Subcutaneous adipose tissue (tissue), 4 donors: ENCODE measurements around the gene TTC3. TPM values are rescaled to one million over a fixed set of nuclear protein-coding genes. Genes with fewer than 3 reads are reported as not detected.

Source experiments
- total RNA-seq, 4 donors: library from RNA; depleted of rRNA; stranded (reverse); fragments of >200 nt; gene quantifications; one replicate each; pipeline ENCODE4 v1.1.0, GENCODE V29; 2016
- TF ChIP-seq, protein P1 (sequence below): fragments of 450-650 bp; IDR thresholded peaks from one replicate; pipeline ENCODE4 v1.5.1; 2016; ENCODE audit warnings: low read depth, mild to moderate bottlenecking, control low read depth, antibody characterized with exemption, moderate library complexity

TTC3 gene
- total RNA-seq, 4 donors from 2014 or later = 179 to 309 (median 223) TPM

DNA sequence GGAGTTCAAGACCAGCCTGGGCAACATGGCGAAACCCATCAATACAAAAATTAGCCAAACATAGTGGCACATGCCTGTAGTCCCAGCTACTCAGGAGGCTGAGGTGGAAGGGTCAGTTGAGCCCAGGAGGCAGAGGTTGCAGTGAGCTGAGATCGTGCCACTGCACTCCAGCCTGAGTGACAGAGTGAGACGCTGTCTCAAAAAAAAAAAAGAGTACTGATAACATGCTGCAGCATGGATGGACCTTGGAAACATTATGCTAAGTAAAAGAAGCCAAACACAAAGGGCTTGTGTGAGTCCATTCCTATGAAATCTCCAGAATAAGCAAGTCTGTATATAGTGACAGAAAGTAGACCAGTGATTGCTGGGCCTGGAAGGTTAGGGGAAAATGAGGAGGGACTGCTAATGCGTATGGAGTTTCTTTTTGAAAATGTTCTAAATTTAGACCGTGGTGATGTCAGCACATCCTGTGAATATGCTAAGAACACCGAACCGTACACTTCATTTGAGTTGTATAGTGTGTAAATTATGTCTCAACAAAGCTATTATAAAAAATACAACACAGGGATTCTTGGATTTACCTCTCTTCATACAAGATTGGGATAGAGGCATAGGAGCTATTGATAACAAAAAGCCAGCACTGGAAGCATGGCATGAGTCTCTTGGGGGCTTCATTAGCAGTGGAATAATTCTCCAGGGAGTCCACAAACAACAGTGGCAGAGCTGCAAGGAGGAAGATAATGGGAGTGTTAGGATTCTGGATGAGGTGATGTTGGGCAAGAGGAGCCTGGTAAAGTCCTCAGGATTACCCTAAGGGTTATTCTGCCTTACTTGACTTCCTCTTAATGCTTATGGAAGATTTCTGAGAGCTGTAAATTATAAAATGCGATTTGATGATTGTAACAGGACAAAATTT is 73.5 kb downstream of the TTC3 start:
- TF ChIP-seq, protein P1, sequence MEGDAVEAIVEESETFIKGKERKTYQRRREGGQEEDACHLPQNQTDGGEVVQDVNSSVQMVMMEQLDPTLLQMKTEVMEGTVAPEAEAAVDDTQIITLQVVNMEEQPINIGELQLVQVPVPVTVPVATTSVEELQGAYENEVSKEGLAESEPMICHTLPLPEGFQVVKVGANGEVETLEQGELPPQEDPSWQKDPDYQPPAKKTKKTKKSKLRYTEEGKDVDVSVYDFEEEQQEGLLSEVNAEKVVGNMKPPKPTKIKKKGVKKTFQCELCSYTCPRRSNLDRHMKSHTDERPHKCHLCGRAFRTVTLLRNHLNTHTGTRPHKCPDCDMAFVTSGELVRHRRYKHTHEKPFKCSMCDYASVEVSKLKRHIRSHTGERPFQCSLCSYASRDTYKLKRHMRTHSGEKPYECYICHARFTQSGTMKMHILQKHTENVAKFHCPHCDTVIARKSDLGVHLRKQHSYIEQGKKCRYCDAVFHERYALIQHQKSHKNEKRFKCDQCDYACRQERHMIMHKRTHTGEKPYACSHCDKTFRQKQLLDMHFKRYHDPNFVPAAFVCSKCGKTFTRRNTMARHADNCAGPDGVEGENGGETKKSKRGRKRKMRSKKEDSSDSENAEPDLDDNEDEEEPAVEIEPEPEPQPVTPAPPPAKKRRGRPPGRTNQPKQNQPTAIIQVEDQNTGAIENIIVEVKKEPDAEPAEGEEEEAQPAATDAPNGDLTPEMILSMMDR = no peak

DNA sequence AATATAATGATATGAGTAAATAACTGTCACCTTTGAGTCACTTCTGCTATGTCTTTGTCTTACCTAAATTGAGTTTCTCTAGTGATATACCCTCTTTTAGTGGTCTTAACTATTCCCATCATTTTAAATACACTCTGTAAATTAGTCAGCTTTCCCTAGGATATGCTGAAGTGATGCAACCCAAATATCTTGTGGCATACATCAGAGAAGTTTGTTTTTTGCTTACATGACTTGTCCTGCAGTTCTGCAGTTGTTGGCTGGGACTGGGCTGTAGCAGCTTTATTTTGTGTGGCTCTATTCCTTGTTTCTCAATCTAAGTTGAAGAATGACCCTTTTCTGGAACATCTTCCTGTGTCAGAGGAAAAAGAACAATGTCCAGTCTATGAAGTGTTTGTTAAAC is 76.4 kb downstream of the TTC3 start:
- TF ChIP-seq, protein P1 = no peak

DNA sequence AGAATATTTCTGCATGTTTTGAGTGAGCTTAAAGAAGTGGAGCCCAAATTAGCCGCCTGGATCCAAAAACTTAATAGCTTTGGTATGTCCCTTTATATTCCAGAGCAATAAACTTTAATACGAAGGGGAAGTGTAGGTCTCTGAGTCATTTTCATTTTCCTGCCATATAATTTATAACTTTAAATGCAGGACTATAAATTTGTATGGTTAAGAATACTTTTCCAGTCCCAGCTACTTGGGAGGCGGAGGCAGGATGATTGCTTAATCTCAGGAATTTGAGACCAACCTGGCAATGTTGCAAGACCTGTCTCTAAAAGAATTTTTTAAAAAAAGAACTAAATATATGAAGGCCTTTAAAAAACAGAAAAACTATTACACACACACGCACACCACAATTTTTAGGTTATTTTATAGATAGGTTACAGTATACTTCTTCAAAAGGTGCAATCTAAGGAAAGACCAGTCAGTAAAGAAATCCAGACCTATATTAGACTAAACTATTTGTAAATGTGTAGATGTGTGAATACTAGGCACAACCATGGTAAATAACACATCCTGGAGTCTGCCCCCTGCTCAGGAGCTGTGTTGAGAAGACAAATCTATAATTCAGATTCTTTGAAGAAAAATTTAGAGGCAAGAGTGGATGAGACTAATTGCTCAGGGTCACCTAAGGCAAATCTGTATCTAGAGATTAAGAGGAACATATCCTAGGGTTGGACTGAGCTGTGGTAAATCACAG is 80.3 kb downstream of the TTC3 start:
- TF ChIP-seq, protein P1 = no peak

DNA sequence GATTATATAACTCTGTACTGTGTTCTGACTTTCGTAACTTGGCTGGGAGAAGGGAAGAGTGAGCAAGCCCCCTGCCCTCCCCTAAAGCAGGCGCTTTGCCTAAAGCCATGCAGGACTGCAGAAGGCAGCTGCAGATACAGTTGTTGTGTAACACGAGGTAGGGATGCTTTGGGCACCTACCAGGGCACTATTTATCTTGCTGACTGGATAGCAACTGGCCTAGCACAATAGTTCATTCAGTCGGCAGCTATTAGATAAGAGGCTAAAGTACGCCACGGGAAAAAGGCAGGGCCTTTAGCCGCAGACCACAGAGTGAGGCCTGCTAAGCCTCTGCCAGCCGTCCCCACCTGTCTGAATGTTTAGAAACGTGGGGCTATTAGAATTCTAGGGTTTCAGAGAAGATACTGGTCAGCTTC is 80.9 kb downstream of the TTC3 start:
- TF ChIP-seq, protein P1 = no peak

DNA sequence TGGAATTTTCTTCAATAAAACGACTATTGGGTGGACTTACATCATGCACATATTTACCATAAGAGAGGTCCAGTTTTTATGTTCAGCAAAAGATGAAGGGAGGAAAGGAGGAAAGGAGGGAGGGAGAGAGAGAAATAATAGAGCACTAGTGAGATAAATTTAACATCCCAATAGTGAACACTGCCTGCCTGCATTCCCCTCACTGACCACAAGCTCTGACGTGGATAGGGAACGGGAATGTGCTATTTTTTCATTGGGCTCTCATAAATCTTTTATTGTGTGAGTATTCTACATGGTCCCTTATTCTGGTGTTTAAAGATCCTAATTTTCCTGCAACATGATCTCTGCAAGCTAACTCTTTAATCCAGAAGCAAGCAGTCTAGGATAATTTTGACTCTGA is 82.1 kb downstream of the TTC3 start:
- TF ChIP-seq, protein P1 = no peak

DNA sequence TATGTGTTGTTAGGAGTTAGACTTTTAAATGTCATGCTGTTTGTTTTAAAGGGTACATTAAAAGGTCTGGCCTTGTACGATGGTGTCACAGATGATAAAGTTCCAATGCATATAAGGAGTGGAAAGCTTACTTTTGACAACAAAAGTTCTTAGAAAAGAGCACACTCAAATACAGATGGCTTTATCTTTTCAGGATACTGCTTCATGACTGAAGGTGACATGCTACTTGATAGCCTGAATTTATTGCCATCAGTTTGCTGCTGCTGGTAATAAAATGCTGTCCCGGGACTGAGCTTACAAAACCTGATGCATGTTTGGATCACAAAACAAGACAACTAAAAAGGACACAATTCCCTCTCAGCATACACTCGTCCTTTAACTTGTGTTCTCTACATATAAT is 84.9 kb downstream of the TTC3 start:
- TF ChIP-seq, protein P1 = no peak

DNA sequence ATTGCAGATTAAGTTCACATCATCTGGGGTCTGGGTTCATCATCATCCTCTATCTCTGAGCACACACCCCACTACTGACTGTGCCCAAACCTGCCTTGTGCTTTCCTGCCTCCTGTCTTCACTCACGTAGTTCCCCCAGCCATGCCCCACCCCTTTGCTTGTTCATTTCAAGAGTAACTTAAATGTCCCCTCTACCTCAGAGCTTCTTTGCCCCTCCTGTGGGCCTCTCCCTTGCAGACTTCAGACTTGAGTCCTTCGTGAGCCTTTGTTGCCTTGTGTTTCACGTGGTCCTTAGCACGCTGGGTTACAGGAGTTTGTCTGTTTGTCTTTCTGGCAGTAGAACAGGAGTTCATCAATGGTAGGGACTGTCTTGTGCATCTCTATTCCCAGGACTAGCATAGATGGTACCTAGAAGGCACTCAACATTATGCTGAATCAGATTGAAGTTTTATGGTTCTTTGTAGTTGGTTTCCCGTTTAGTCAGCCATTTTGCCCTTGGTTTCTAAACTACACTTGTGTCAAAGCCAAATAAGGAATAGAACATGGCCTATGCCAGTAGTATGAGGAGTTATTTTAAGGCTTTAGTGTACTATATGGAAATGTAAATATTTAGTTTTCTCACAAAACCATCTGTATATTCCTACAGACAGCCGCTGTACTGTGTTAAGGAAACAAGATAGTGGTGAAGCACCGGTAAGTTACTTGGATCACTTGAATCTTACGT is 86.2 kb downstream of the TTC3 start:
- TF ChIP-seq, protein P1 = no peak
